Large intestine (tissue), 3 donors: ENCODE results near the gene RBBP7. TPM values are rescaled to one million over a fixed set of nuclear protein-coding genes. Genes with fewer than 3 reads are reported as not detected.

Experiments used
- DNase-seq, 2 donors: peaks; one replicate each; pipeline versions ENCODE4 v3.0.0 to v3.0.0-alpha.2; 2013
- H3K27ac ChIP-seq: one replicate; pipeline ENCODE4 v1.5.1; 2013; ENCODE audit warnings: low read length
- H3K27me3 ChIP-seq: 2 replicates; pipeline ENCODE4 v1.6.1; 2013; ENCODE audit warnings: low read length; ENCODE audit not compliant: control insufficient read depth, insufficient read depth
- H3K36me3 ChIP-seq: 2 replicates; pipeline ENCODE4 v1.6.1; 2013; ENCODE audit warnings: low read length; ENCODE audit not compliant: control insufficient read depth, insufficient read depth
- H3K4me1 ChIP-seq: one replicate; pipeline ENCODE4 v1.6.1; 2013; ENCODE audit warnings: low read length; ENCODE audit not compliant: control insufficient read depth, insufficient read depth
- H3K4me3 ChIP-seq: one replicate; pipeline ENCODE4 v1.5.1; 2013; ENCODE audit warnings: low read length
- H3K9me3 ChIP-seq: one replicate; pipeline ENCODE4 v1.6.1; 2013; ENCODE audit warnings: mild to moderate bottlenecking, low read depth, low read length, moderate library complexity; ENCODE audit not compliant: control insufficient read depth
- WGBS: methylation state at CpG from one replicate; pipeline ENCODE4 v1.1.5; 2013; ENCODE audit warnings: low lambda C conversion rate; ENCODE audit not compliant: insufficient coverage; 5-methylcytosine and 5-hydroxymethylcytosine counted together
- polyA plus RNA-seq: library from polyadenylated mRNA; unstranded; fragments of 120-200 nt; gene quantifications from one replicate; pipeline ENCODE4 v1.2.1, GENCODE V29; 2013

Gene RBBP7
- polyA plus RNA-seq, 1 donor, result 132 TPM

DNA sequence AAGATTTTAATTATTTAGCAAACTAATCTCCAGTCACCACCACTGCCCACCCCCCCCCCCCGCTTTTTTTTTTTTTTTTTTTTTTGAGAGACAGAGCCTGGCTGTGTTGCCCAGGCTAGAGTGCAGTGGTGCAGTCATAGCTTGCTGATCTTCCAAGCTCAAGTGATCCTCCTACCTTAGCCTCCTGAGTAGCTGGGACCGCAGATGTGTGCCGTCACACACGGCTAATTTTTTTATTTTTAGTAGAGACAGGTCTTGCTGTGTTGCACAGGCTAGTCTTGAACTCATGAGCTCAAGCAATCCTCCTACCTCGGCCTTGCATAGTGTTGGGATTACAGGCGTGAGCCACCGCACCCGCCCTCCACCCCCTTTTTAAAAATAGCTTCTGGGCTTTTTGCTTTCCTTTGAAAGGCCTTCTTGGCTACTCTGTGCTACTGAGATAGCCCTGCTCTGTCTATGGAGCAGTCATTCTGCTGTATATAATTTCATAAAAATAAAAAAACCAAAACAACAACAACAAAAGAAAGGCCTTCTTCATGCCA is 65.2 kb downstream of the RBBP7 start:
- no peaks in the 10 kb centered on the region for H3K27me3 ChIP-seq
- H3K4me1 ChIP-seq, result peaks cover 2% of the 10 kb centered on the region
- H3K36me3 ChIP-seq, result no peaks in the 10 kb centered on the region
- no peak overlapping the region for H3K27ac ChIP-seq
- H3K9me3 ChIP-seq, result no peaks in the 10 kb centered on the region
- DNase-seq, result no peak
- no CpG with 5 or more reads among the region's 8 CpGs for WGBS
- H3K4me3 ChIP-seq, result no peak overlapping the region

DNA sequence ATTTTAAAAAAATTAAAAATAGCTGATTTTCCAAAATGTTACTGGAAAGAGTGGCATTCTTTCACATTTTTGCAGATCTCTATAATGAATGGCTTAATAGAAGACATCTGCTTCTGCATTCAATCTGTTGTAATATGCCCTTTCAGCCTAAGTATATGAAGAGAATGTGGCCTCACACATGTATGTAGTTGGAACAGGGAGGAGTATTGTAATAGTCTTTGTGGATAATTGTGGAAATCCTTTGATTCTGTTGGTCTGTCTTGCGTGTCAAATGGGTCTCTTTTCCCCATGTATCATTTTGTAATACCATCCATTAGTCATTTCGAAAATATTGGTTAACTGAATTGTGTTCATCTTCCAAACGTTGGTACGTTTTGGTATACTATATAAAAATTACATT is 72.3 kb downstream of the RBBP7 start:
- Histone ChIP-seq H3K27ac (no peak overlapping the region), H3K36me3 (peaks cover 4% of the 10 kb centered on the region), H3K27me3 (no peaks in the 10 kb centered on the region), H3K9me3 (no peaks in the 10 kb centered on the region), H3K4me3 (no peak overlapping the region), H3K4me1 (no peaks in the 10 kb centered on the region)
- no peak for DNase-seq
- no CpG with 5 or more reads among the region's 4 CpGs for WGBS

DNA sequence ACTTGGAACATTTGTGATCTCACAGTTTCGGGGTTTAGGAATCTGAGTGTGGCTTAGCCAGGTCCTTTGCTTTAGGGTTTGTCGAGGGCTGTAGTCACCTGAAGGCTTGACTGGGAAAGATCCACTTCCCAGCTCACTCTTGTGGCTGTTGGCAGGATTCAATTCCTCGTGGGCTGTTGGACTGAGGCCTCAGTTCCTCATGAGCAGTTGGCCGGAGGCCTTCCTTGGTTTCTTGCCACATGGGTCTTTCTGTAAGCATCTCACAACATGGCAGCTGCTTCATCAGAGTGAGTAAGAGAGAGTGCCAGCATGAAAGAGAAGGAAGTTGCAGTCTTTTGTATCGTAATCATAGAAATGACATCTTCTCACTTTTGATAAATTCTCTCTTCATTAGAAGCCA is 72.8 kb downstream of the RBBP7 start:
- H3K4me1 ChIP-seq, result no peaks in the 10 kb centered on the region
- H3K27me3 ChIP-seq, result no peaks in the 10 kb centered on the region
- H3K36me3 ChIP-seq, result peaks cover 4% of the 10 kb centered on the region
- no peak for DNase-seq
- H3K9me3 ChIP-seq, result no peaks in the 10 kb centered on the region
- WGBS, result no CpG with 5 or more reads among the region's 5 CpGs
- no peak overlapping the region for H3K27ac ChIP-seq
- no peak overlapping the region for H3K4me3 ChIP-seq

DNA sequence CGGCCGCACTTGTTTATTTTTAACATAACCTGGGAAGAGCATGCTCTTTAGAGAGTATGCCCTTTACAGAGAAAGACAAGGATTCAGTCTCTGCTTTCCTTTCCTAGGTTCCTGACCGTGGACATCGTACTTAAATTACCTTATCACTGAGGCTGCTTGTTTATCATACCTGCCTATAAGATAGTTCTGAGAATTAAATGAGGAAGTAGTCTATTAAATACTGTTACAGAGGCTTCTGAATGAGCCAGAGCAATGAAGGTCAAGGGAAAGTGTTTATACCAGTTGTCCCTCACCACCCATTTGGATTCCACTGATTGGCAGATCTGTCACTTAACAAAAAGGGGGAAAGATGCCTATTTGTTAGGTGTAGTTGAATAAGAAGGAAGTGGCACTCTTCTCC is 73.9 kb downstream of the RBBP7 start:
- no peaks in the 10 kb centered on the region for H3K9me3 ChIP-seq
- DNase-seq, result peak in 1 of 2 donors; percentile 8
- no peaks in the 10 kb centered on the region for H3K27me3 ChIP-seq
- no peak overlapping the region for H3K4me3 ChIP-seq
- WGBS, result no CpG with 5 or more reads among the region's 4 CpGs
- H3K27ac ChIP-seq, result no peak overlapping the region
- H3K4me1 ChIP-seq, result no peaks in the 10 kb centered on the region
- peaks cover 4% of the 10 kb centered on the region for H3K36me3 ChIP-seq

Other genes starting within 250 kb of the RBBP7 start
- gene S100G, start 220.2 kb downstream of the RBBP7 start, polyA plus RNA-seq, result 18.2 TPM
- gene CTPS2, start 157.7 kb downstream of the RBBP7 start, polyA plus RNA-seq, result 43.4 TPM
- 31.3 TPM for gene SYAP1, start 150.8 kb downstream of the RBBP7 start, polyA plus RNA-seq
- gene TXLNG, start 83.9 kb downstream of the RBBP7 start, polyA plus RNA-seq, result 17.0 TPM
- 3.7 TPM for gene REPS2, start 76.3 kb upstream of the RBBP7 start, polyA plus RNA-seq